Endothelial cell of umbilical vein (primary cell): ENCODE results near the gene HSPA8. TPM values are rescaled to one million over a fixed set of nuclear protein-coding genes. Genes with fewer than 3 reads are reported as not detected.

Experiments used
- BruUV-seq: library from RNA; stranded (reverse); fragments of 400-500 nt; replicated peaks from 2 replicates; lab custom pipeline; 2021; lab: Mats Ljungman, UMichigan
- CTCF ChIA-PET: fragments of 300-600, 350-600 bp; sonication (Branson Sonifier 250); formaldehyde crosslinking; loops from one replicate; lab custom pipeline; 2021; ENCODE audit warnings: antibody characterized with exemption, inconsistent platforms; lab: Charles Lee
- POLR2A ChIA-PET: fragments of 300-600, 350-600 bp; sonication (Branson Sonifier 250); formaldehyde crosslinking; loops from one replicate; lab custom pipeline; 2021; ENCODE audit warnings: antibody characterized with exemption, inconsistent platforms; lab: Charles Lee
- DNase-seq: peaks from one replicate; pipeline ENCODE4 v3.0.0-alpha.2; 2011; ENCODE audit warnings: low read depth, low spot score
- FAIRE-seq: peaks from 2 replicates; lab custom pipeline; 2011; peaks lifted over from hg19 to GRCh38; lab: Jason Lieb, UNC
- H2AFZ ChIP-seq: 2 replicates; pipeline ENCODE4 v1.6.0; 2012; ENCODE audit warnings: low read depth, low read length, control low read depth, inconsistent platforms
- H3K27ac ChIP-seq: 2 replicates; pipeline ENCODE4 v1.5.1; 2011; ENCODE audit warnings: low read depth, mild to moderate bottlenecking, control low read depth, low read length, moderate library complexity; ENCODE audit not compliant: insufficient read depth
- H3K27me3 ChIP-seq, 2 experiments: 2 replicates each; pipeline versions ENCODE4 v1.6.0 to v1.6.1; 2011; ENCODE audit warnings: low read length in 2 of 2, mixed read lengths in 1 of 2; ENCODE audit not compliant: control insufficient read depth in 2 of 2, insufficient read depth in 2 of 2
- H3K36me3 ChIP-seq, 2 experiments: 2 replicates in 1 of 2; 3 replicates in 1 of 2; pipeline ENCODE4 v1.5.1; 2011; ENCODE audit warnings: low read length in 2 of 2, mild to moderate bottlenecking in 1 of 2, moderate library complexity in 1 of 2; ENCODE audit not compliant: control insufficient read depth in 2 of 2, insufficient read depth in 2 of 2; ENCODE audit errors: extremely low read depth in 1 of 2
- H3K4me1 ChIP-seq: 3 replicates; pipeline ENCODE4 v1.5.1; 2011; ENCODE audit warnings: mild to moderate bottlenecking, low read length; ENCODE audit not compliant: control insufficient read depth, insufficient read depth; ENCODE audit errors: extremely low read depth
- H3K4me2 ChIP-seq: 2 replicates; pipeline ENCODE4 v1.6.1; 2011; ENCODE audit warnings: low read length, control low read depth, mixed read lengths; ENCODE audit not compliant: insufficient read depth
- H3K4me3 ChIP-seq, 3 experiments: fragments of 200-600 bp in 1 of 3; sonication (generic), shearing (Covaris generic) in 1 of 3; replicated peaks in 1 of 3; 2 replicates each; pipeline ENCODE4 v1.5.1; 2011 to 2016; ENCODE audit warnings: control low read depth in 3 of 3, low read length in 3 of 3, mild to moderate bottlenecking in 2 of 3, inconsistent platforms in 1 of 3, low read depth in 1 of 3, moderate library complexity in 1 of 3; ENCODE audit not compliant: insufficient read depth in 1 of 3
- H3K79me2 ChIP-seq: 2 replicates; pipeline ENCODE4 v1.6.0; 2012; ENCODE audit warnings: low read length, inconsistent platforms; ENCODE audit not compliant: control insufficient read depth, insufficient read depth
- H3K9ac ChIP-seq: replicated peaks from 2 replicates; pipeline ENCODE3; 2011; ENCODE audit warnings: low read length, control low read depth; ENCODE audit not compliant: insufficient read depth; ENCODE audit errors: extremely low read depth
- H3K9me1 ChIP-seq: replicated peaks from 3 replicates; pipeline ENCODE4 v1.6.0; 2011; ENCODE audit warnings: mild to moderate bottlenecking, low read length; ENCODE audit not compliant: control insufficient read depth, insufficient read depth; ENCODE audit errors: extremely low read depth
- H3K9me3 ChIP-seq: replicated peaks from 2 replicates; pipeline ENCODE4 v1.5.1; 2012; ENCODE audit warnings: low read length, inconsistent platforms; ENCODE audit not compliant: control insufficient read depth, insufficient read depth
- H4K20me1 ChIP-seq: replicated peaks from 2 replicates; pipeline ENCODE3; 2011; ENCODE audit warnings: mild to moderate bottlenecking, low read length; ENCODE audit not compliant: control insufficient read depth, insufficient read depth; ENCODE audit errors: extremely low read depth
- EZH2 ChIP-seq: IDR thresholded peaks from 2 replicates; pipeline ENCODE4 v1.6.1; 2012; ENCODE audit warnings: borderline replicate concordance, low read depth, mild to moderate bottlenecking, moderate library complexity, low read length, inconsistent platforms; ENCODE audit not compliant: severe bottlenecking
- FOS ChIP-seq: IDR thresholded peaks from 2 replicates; pipeline ENCODE4 v1.6.1; 2011; ENCODE audit warnings: mild to moderate bottlenecking, low read length, moderate library complexity, borderline replicate concordance; ENCODE audit not compliant: insufficient read depth
- GATA2 ChIP-seq: IDR thresholded peaks from 2 replicates; pipeline ENCODE4 v1.7.0; 2011; ENCODE audit warnings: low read depth, mild to moderate bottlenecking, moderate library complexity, mixed read lengths, low read length; ENCODE audit not compliant: insufficient read length, insufficient read depth
- JUN ChIP-seq: IDR thresholded peaks from 2 replicates; pipeline ENCODE4 v1.6.1; 2011; ENCODE audit warnings: borderline replicate concordance, low read depth; ENCODE audit not compliant: insufficient read length, insufficient read depth
- MYC ChIP-seq: IDR thresholded peaks from one replicate; pipeline ENCODE4 v1.6.1; 2011; ENCODE audit warnings: mild to moderate bottlenecking, low read depth, low read length
- POLR2A ChIP-seq: IDR thresholded peaks from 2 replicates; pipeline ENCODE4 v1.6.1; 2012; ENCODE audit warnings: low read depth, mild to moderate bottlenecking, control low read depth, low read length
- POLR2AphosphoS5 ChIP-seq: IDR thresholded peaks from 2 replicates; pipeline ENCODE4 v1.6.1; 2012; ENCODE audit warnings: low read depth, mild to moderate bottlenecking, control low read depth, low read length, moderate library complexity; ENCODE audit not compliant: insufficient read depth
- dilution Hi-C: fragments of 300-500 bp; cut with MboI; formaldehyde crosslinking; loops from one replicate; pipeline ENCODE4 v1.15.0; 2019; ENCODE audit warnings: low sequenced_read_pairs; ENCODE audit not compliant: extremely low pct_ligation_motif_present
- intact Hi-C: fragments of 100-400 bp; cut with micrococcal nuclease; formaldehyde crosslinking; loops from one replicate; pipeline ENCODE4 v1.10.0; 2022
- polyA plus RNA-seq, 4 experiments: library from polyadenylated mRNA; depleted of rRNA in 3 of 4; stranded (reverse) in 3 of 4; unstranded in 1 of 4; fragments of >200 nt; gene quantifications; 2 replicates each; pipeline versions ENCODE4 v1.2.1 to v1.2.3, GENCODE V29; 2011 to 2012; ENCODE audit warnings: missing spikeins in 1 of 4
- total RNA-seq: library from RNA; stranded (reverse); gene quantifications from 2 replicates; pipeline ENCODE4 v1.2.3, GENCODE V29; 2021
- TF ChIP-seq, protein P1 (sequence below), 2 donors: IDR thresholded peaks; 1 replicate in 1 of 2; 2 replicates in 1 of 2; pipeline ENCODE4 v1.5.1; 2011; ENCODE audit warnings: low read length in 2 of 2, mild to moderate bottlenecking in 2 of 2, moderate library complexity in 2 of 2, control low read depth in 1 of 2, inconsistent platforms in 1 of 2, low read depth in 1 of 2; ENCODE audit not compliant: insufficient read depth in 1 of 2; ENCODE audit errors: extremely low read depth in 1 of 2
- TF ChIP-seq, protein P2 (sequence below): IDR thresholded peaks from 2 replicates; pipeline ENCODE4 v1.6.1; 2011; ENCODE audit not compliant: insufficient read depth, insufficient read length

HSPA8 gene
- total and polyA plus RNA-seq, 2 donors (not counting 3 experiments of a cell fraction or from before 2014, with no cell fraction given): 1,383 to 1,728 TPM

DNA sequence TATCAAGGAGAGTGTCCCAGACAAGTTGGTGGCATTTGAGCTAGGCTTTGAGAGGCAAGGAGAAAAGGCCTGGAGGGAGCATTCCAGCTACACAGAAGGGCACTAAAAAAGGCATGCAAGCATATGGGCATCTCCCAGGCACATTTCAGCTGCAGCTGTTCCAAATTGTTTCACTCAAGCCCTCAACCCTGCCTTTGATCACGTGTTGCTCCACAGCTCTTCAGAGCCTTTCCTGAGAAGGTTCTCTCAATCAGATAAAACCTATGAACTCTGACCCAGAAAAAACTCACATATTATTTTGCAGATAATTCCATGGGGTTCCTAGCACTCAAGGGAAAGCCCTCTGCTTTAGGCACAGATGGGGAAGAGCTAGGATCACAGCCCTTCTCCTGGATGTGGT lies 24.4 kb upstream of the HSPA8 start:
- no peaks in the 10 kb centered on the region for H3K9me3 ChIP-seq

More for the DNA sequence above, 24.4 kb upstream of the HSPA8 start:
- Histone ChIP-seq H4K20me1 (no peaks in the 10 kb centered on the region), H3K36me3 (no peaks in the 10 kb centered on the region), H3K79me2 (no peaks in the 10 kb centered on the region), H3K4me3 (no peak overlapping the region), H3K4me2 (no peak overlapping the region), H2AFZ (no peak overlapping the region), H3K9me1 (no peaks in the 10 kb centered on the region), H3K27me3 (no peaks in the 10 kb centered on the region), H3K9ac (no peak overlapping the region), H3K4me1 (peaks cover 15% of the 10 kb centered on the region), H3K27ac (no peak overlapping the region)
- ChIA-PET POLR2A (no interaction called here), CTCF (interaction anchor here (0.7 to 4.9 kb wide), 3 partner anchors 17 to 175 kb away, joined by 3 to 32 read pairs (median 4); no protein-coding TSS in a partner anchor)
- no peak for TF ChIP-seq JUN
- TF ChIP-seq FOS: no peak
- no peak for TF ChIP-seq POLR2A
- no peak for TF ChIP-seq MYC
- TF ChIP-seq EZH2: no peak
- TF ChIP-seq GATA2: no peak
- TF ChIP-seq, protein P1, sequence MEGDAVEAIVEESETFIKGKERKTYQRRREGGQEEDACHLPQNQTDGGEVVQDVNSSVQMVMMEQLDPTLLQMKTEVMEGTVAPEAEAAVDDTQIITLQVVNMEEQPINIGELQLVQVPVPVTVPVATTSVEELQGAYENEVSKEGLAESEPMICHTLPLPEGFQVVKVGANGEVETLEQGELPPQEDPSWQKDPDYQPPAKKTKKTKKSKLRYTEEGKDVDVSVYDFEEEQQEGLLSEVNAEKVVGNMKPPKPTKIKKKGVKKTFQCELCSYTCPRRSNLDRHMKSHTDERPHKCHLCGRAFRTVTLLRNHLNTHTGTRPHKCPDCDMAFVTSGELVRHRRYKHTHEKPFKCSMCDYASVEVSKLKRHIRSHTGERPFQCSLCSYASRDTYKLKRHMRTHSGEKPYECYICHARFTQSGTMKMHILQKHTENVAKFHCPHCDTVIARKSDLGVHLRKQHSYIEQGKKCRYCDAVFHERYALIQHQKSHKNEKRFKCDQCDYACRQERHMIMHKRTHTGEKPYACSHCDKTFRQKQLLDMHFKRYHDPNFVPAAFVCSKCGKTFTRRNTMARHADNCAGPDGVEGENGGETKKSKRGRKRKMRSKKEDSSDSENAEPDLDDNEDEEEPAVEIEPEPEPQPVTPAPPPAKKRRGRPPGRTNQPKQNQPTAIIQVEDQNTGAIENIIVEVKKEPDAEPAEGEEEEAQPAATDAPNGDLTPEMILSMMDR (IDR thresholded peaks at IDR 0.05; ENCODE audit: extremely low read depth in 1 of 2, insufficient read depth in 1 of 2, low read depth in 1 of 2, low read length in 2 of 2): no peak
- TF ChIP-seq, protein P2, sequence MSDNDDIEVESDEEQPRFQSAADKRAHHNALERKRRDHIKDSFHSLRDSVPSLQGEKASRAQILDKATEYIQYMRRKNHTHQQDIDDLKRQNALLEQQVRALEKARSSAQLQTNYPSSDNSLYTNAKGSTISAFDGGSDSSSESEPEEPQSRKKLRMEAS: no peak
- no peak for TF ChIP-seq POLR2AphosphoS5
- no peak for FAIRE-seq
- DNase-seq: no peak
- intact Hi-C loops (no loop called here), dilution Hi-C loops (no loop called here)
- BruUV-seq: no TSS peak
